Measurements from ENCODE around the gene CWF19L2. TPM values are rescaled to one million over a fixed set of nuclear protein-coding genes. Genes with fewer than 3 reads are reported as not detected.

CWF19L2 gene
- total and polyA plus RNA-seq, 2 experiments from 2014 or later: 20.3 to 27.2 TPM

- TF ChIP-seq ETS1 (IDR thresholded peaks at IDR 0.05) (no peak), ZNF114 (CRISPR knock-in tag; IDR thresholded peaks at IDR 0.05) (no peak), NANOG (IDR thresholded peaks at IDR 0.05; ENCODE audit: borderline replicate concordance) (no peak), ZNF462 (CRISPR knock-in tag; IDR thresholded peaks at IDR 0.05) (no peak), EZH2 (IDR thresholded peaks at IDR 0.05; ENCODE audit: low read depth, unreplicated experiment) (no peak), REST (IDR thresholded peaks at IDR 0.05; ENCODE audit: unreplicated experiment) (no peak)
- no peaks in the 10 kb centered on the region for H3K9me2 ChIP-seq (ENCODE audit: insufficient read depth)
- DNase-seq (ENCODE audit: low spot score) (no peak), ATAC-seq (no peak)
- no peaks in the 10 kb centered on the region for H3K4me1 ChIP-seq (ENCODE audit: insufficient read depth)
- H3F3A ChIP-seq (replicated peaks; ENCODE audit: low read depth): no peaks in the 10 kb centered on the region
- no peaks in the 10 kb centered on the region for H3K36me3 ChIP-seq (ENCODE audit: insufficient read depth)
- Mint-ChIP-seq H3K4me3 (no peak overlapping the region), H3K27ac (no peak overlapping the region), H3K9me3 (peaks cover 8% of the 10 kb centered on the region), H3K36me3 (ENCODE audit: low read depth) (peaks cover 17% of the 10 kb centered on the region), H3K4me1 (no peaks in the 10 kb centered on the region; the same call in 2 of the 3 replicates), H3K27me3 (ENCODE audit: insufficient read depth, low read depth, poor library complexity) (no peaks in the 10 kb centered on the region)
- no peak overlapping the region for H3K4me2 ChIP-seq
- no peak overlapping the region for H3K27ac ChIP-seq (ENCODE audit: low read depth)
- no peaks in the 10 kb centered on the region for H4K20me1 ChIP-seq (replicated peaks; ENCODE audit: insufficient read depth)
- peaks cover 4% of the 10 kb centered on the region; the same call in 1 of the 2 replicates for H3K79me2 ChIP-seq (replicated peaks; ENCODE audit: insufficient read depth)
- H3K4me3 ChIP-seq: no peak overlapping the region
- no peak overlapping the region for H2AFZ ChIP-seq
- H3K27me3 ChIP-seq (ENCODE audit: insufficient read depth): no peaks in the 10 kb centered on the region
Measured at GRCh38 chr11:107372439-107372838, 85.2 kb downstream of the CWF19L2 start.

Measured in GM23338 (cell line).